Adrenal gland (tissue), 12 donors: ENCODE results near the gene WDFY4. TPM values are rescaled to one million over a fixed set of nuclear protein-coding genes. Genes with fewer than 3 reads are reported as not detected.

Source experiments
- DNase-seq, 7 donors: peaks; one replicate each; pipeline ENCODE4 v3.0.0-alpha.2; 2019 to 2020
- H3K27ac ChIP-seq, 5 donors: fragments of 200-600 bp; sonication (generic) in 4 of 5; 1 replicate in 3 of 5; 2 replicates in 2 of 5; pipeline versions ENCODE4 v1.5.1 to v1.8.0; 2016 to 2020; ENCODE audit warnings: mild to moderate bottlenecking in 1 of 5
- H3K27me3 ChIP-seq: fragments of 200-600 bp; 2 replicates; pipeline ENCODE4 v1.8.0; 2021
- H3K36me3 ChIP-seq, 2 donors: fragments of 200-600 bp; replicated peaks in 1 of 2; 1 replicate in 1 of 2; 2 replicates in 1 of 2; pipeline versions ENCODE4 v1.5.1 to v1.8.0; 2018 to 2022
- H3K4me1 ChIP-seq, 2 donors: fragments of 200-600 bp; replicated peaks in 1 of 2; 1 replicate in 1 of 2; 2 replicates in 1 of 2; pipeline versions ENCODE4 v1.5.1 to v1.8.0; 2018 to 2021
- H3K4me3 ChIP-seq, 4 donors: fragments of 200-600 bp; sonication (generic) in 3 of 4; one replicate each; pipeline ENCODE4 v1.5.1; 2016 to 2018
- H3K9me3 ChIP-seq, 3 donors: fragments of 200-600 bp; sonication (generic) in 1 of 3; replicated peaks in 1 of 3; 1 replicate in 2 of 3; 2 replicates in 1 of 3; pipeline versions ENCODE4 v1.5.1 to v1.8.0; 2016 to 2021
- POLR2A ChIP-seq, 2 donors: fragments of 450-650 bp; IDR thresholded peaks; one replicate each; pipeline ENCODE4 v1.6.1; 2017; ENCODE audit warnings: antibody characterized with exemption in 2 of 2, mild to moderate bottlenecking in 2 of 2, moderate library complexity in 1 of 2
- WGBS, 4 donors: extraction: QIAGEN DNeasy Blood & Tissue Kit in 2 of 4; methylation state at CpG; one replicate each; pipeline versions ENCODE4 v1.1.5 to v1.1.7; 2013 to 2017; 5-methylcytosine and 5-hydroxymethylcytosine counted together
- intact Hi-C, 2 donors: fragments of 100-400 bp; cut with DNase I; formaldehyde crosslinking; loops; one replicate each; pipeline versions ENCODE4 v1.14.1 to v1.15.0; 2022 to 2023
- polyA plus RNA-seq, 3 donors: library from polyadenylated mRNA; stranded (reverse); fragments of 200-250 nt in 2 of 3; fragments of 350-450 nt in 1 of 3; fragmentation: Illumina TruSeq in 1 of 3; extraction: RNeasy Lipid Tissue Mini Kit (QIAGEN cat#74804) in 1 of 3; gene quantifications; one replicate each; pipeline ENCODE4 v1.2.3, GENCODE V29; 2013 to 2014
- total RNA-seq, 9 donors: library from RNA; depleted of rRNA in 4 of 9; stranded (reverse); fragments of >200 nt in 4 of 9; fragments of 120-200 nt in 1 of 9; fragmentation: NEBNext Ultra II Directional in 1 of 9; extraction: Animal tissue kit (Norgen Biotek cat#: 25700) in 1 of 9; gene quantifications; one replicate each; pipeline versions ENCODE4 v1.1.0 to v1.2.4, GENCODE V29; 2013 to 2023
- TF ChIP-seq, protein P1 (sequence below), 6 experiments: fragments of 450-650 bp in 4 of 6; fragments of 200-600 bp in 2 of 6; sonication (generic) in 1 of 6; IDR thresholded peaks; 1 replicate in 5 of 6; 2 replicates in 1 of 6; pipeline versions ENCODE4 v1.5.1 to v1.8.0; 2016 to 2021; ENCODE audit warnings: antibody characterized with exemption in 6 of 6, mild to moderate bottlenecking in 2 of 6, moderate library complexity in 1 of 6
- donor health status: healthy with polysubstance abuse.
- donor health status: Bipolar disorder and iron deficiency.
- donor health status: DM: yes; HTN: yes; CAD: no.
- donor health status: DM: no; HTN: no; CAD: no.
- donor health status: DM: no; HTN: no; CAD: no.
- donor health status: DM: yes; HTN: yes; CAD: no.

The WDFY4 gene
- total and polyA plus RNA-seq, 12 donors, result 0.61 to 9.9 (median 5.7) TPM

DNA sequence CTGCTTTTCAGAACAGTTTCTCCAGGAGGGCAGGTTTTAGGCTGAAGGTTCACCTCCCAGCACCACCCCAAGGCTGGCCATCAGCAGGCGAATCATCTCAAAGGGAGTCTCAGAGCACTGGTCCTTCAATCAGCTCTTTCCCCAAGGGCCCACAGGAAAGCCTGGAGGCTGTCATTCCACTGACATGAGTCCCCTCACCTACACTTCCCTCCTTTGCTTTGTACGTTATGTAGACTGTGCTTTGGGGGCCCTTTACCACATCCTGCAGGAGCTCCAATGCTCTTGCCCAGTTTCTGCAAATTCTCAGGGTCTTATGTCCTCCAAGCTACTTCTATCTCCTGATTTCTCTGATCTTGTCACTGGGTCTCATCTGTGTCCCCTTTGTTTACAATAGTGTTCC, 15.4 kb downstream of the WDFY4 start:
- intact Hi-C loops, result no loop called here
- 54 to 69% (median 60%) methylated on average over 2 of the region's 2 CpGs for WGBS, 4 donors
- Histone ChIP-seq H3K4me3 (no peak overlapping the region), H3K27me3 (no peaks in the 10 kb centered on the region), H3K27ac (no peak overlapping the region), H3K4me1 (no peaks in the 10 kb centered on the region), H3K36me3 (no peaks in the 10 kb centered on the region), H3K9me3 (no peaks in the 10 kb centered on the region)
- TF ChIP-seq, protein P1, sequence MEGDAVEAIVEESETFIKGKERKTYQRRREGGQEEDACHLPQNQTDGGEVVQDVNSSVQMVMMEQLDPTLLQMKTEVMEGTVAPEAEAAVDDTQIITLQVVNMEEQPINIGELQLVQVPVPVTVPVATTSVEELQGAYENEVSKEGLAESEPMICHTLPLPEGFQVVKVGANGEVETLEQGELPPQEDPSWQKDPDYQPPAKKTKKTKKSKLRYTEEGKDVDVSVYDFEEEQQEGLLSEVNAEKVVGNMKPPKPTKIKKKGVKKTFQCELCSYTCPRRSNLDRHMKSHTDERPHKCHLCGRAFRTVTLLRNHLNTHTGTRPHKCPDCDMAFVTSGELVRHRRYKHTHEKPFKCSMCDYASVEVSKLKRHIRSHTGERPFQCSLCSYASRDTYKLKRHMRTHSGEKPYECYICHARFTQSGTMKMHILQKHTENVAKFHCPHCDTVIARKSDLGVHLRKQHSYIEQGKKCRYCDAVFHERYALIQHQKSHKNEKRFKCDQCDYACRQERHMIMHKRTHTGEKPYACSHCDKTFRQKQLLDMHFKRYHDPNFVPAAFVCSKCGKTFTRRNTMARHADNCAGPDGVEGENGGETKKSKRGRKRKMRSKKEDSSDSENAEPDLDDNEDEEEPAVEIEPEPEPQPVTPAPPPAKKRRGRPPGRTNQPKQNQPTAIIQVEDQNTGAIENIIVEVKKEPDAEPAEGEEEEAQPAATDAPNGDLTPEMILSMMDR (IDR thresholded peaks at IDR 0.05), result no peak
- no peak for TF ChIP-seq POLR2A (IDR thresholded peaks at IDR 0.05)
- no peak for DNase-seq

DNA sequence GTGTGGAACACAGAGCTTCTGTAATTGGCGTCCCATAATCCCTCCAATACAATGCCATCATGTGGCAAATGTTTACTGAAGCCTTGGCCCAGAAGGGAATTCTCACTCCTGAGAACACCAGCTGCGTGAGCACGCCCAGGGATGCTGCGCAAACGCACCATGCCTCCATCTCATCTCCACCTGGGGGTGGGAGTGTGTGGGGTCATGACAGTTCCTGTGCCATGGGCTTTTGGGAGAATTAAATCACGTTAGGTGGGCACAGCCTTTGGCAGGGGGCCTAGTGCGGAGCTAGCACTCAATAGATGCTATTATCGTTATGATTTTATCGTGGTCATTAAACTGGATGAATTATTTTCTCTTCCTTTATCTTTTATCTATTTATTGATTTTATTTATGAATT, 15.8 kb downstream of the WDFY4 start:
- H3K36me3 ChIP-seq, result no peaks in the 10 kb centered on the region
- H3K9me3 ChIP-seq, result no peaks in the 10 kb centered on the region
- no peak for DNase-seq
- H3K4me1 ChIP-seq, result no peaks in the 10 kb centered on the region
- WGBS, 4 donors, result 81 to 87% (median 82%) methylated on average over 9 of the region's 9 CpGs
- no peak overlapping the region for H3K4me3 ChIP-seq
- no peak overlapping the region for H3K27ac ChIP-seq
- intact Hi-C loops, result no loop called here
- TF ChIP-seq POLR2A (IDR thresholded peaks at IDR 0.05), result no peak
- TF ChIP-seq, protein P1 (IDR thresholded peaks at IDR 0.05), result no peak
- H3K27me3 ChIP-seq, result peaks cover 3% of the 10 kb centered on the region

DNA sequence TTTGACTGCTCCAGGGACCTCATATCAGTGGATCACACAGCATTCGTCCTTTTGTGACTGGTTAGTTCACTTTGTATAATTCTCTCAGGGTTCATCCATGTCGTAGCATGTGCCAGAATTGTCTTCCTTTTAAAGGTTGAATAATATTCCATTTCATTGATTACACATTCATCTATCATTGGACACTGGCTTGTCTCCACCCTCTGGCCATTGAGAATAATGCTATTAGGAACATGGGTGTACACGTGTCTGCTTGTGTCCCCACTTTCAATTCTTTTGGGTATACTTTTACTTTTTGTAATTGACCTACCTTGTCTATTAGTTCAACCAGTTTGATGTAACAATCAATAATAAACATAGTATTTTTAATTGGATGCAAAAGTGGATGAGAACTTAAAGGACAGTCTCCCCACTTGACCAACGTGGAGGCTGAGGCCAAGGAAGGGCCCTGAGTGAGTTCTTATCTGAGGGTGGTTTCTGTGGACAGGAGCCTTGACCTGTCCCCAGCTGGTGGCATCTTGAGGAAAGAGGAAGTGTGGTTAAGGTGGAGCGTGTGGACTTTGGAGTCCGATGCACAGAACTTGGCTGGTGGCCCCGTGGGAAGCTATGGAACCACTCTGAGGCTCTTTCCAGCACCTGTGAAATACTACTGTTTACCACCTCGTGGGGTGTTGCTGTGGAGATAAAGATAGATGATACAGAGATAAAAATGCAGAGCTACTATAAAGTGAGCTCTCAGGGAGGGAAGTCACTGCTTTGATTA, 16.6 kb downstream of the WDFY4 start:
- no peaks in the 10 kb centered on the region for H3K4me1 ChIP-seq
- peaks cover 4% of the 10 kb centered on the region for H3K27me3 ChIP-seq
- no peak overlapping the region for H3K27ac ChIP-seq
- intact Hi-C loops, result no loop called here
- no peaks in the 10 kb centered on the region for H3K36me3 ChIP-seq
- TF ChIP-seq, protein P1 (IDR thresholded peaks at IDR 0.05), result no peak
- TF ChIP-seq POLR2A (IDR thresholded peaks at IDR 0.05), result no peak
- 58 to 70% (median 67%) methylated on average over 8 of the region's 8 CpGs for WGBS, 4 donors
- H3K4me3 ChIP-seq, result no peak overlapping the region
- no peak for DNase-seq
- no peaks in the 10 kb centered on the region for H3K9me3 ChIP-seq

DNA sequence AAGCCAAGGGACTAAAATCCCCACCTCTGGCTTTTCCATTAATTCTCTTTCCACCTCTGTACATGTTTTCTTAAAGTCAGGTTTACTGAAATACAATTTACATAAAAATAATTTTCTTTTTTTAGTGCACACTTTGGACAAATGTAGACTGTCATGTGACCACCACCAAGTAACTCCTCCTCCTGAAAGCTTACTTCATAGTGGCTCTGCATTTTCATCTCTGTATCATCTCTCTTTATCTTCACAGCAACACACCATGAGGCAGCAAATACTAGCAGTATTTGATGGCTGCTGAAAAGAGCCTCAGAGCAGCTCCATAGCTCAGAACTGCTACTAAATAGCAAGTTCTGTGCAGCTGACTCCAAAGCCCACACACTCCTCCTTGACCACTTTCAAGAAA, 17.3 kb downstream of the WDFY4 start:
- Histone ChIP-seq H3K36me3 (no peaks in the 10 kb centered on the region), H3K27me3 (peaks cover 4% of the 10 kb centered on the region), H3K9me3 (no peaks in the 10 kb centered on the region), H3K27ac (no peak overlapping the region), H3K4me1 (no peaks in the 10 kb centered on the region), H3K4me3 (no peak overlapping the region)
- no peak for DNase-seq
- TF ChIP-seq POLR2A (IDR thresholded peaks at IDR 0.05), result no peak
- TF ChIP-seq, protein P1 (IDR thresholded peaks at IDR 0.05), result no peak
- intact Hi-C loops, result no loop called here
